ENCODE data around the gene DSCAML1.

The DSCAML1 gene

GRCh38 chr11:117678658-117679406 lies 118.2 kb downstream of the DSCAML1 start:
- no peak for DNase-seq (ENCODE audit: low read depth)
- no peak for TF ChIP-seq CTCF (IDR thresholded peaks at IDR 0.05; ENCODE audit: control insufficient read depth, extremely low read depth, insufficient read depth)
- H3K4me3 ChIP-seq (ENCODE audit: low read depth, low read length): no peak overlapping the region

GRCh38 chr11:117677729-117678310 lies 119.2 kb downstream of the DSCAML1 start:
- no peak for TF ChIP-seq CTCF (IDR thresholded peaks at IDR 0.05; ENCODE audit: control insufficient read depth, extremely low read depth, insufficient read depth)
- no peak for DNase-seq (ENCODE audit: low read depth)
- H3K4me3 ChIP-seq (ENCODE audit: low read depth, low read length): no peak overlapping the region

GRCh38 chr11:117676501-117676900 lies 120.5 kb downstream of the DSCAML1 start:
- H3K4me3 ChIP-seq (ENCODE audit: low read depth, low read length): no peak overlapping the region
- TF ChIP-seq CTCF (IDR thresholded peaks at IDR 0.05; ENCODE audit: control insufficient read depth, extremely low read depth, insufficient read depth): no peak
- DNase-seq (ENCODE audit: low read depth): no peak

- no peak for TF ChIP-seq CTCF (IDR thresholded peaks at IDR 0.05; ENCODE audit: control insufficient read depth, extremely low read depth, insufficient read depth)
- H3K4me3 ChIP-seq (ENCODE audit: low read depth, low read length): no peak overlapping the region
- no peak for DNase-seq (ENCODE audit: low read depth)
Observed at GRCh38 chr11:117673602-117674001, 123.4 kb downstream of the DSCAML1 start.

- no peak for TF ChIP-seq CTCF (IDR thresholded peaks at IDR 0.05; ENCODE audit: control insufficient read depth, extremely low read depth, insufficient read depth)
- no peak for DNase-seq (ENCODE audit: low read depth)
- no peak overlapping the region for H3K4me3 ChIP-seq (ENCODE audit: low read depth, low read length)
Observed at GRCh38 chr11:117671370-117671769, 125.6 kb downstream of the DSCAML1 start.

GRCh38 chr11:117670924-117671323 lies 126.1 kb downstream of the DSCAML1 start:
- no peak for DNase-seq (ENCODE audit: low read depth)
- H3K4me3 ChIP-seq (ENCODE audit: low read depth, low read length): no peak overlapping the region
- no peak for TF ChIP-seq CTCF (IDR thresholded peaks at IDR 0.05; ENCODE audit: control insufficient read depth, extremely low read depth, insufficient read depth)
